Fibroblast of the aortic adventitia (primary cell): ENCODE results near the gene FMNL3. TPM values are rescaled to one million over a fixed set of nuclear protein-coding genes. Genes with fewer than 3 reads are reported as not detected.

ENCODE experiments used
- DNase-seq: peaks from one replicate; pipeline ENCODE4 v3.0.0-alpha.2; 2010; ENCODE audit warnings: low read depth
- H3K4me3 ChIP-seq: 2 replicates; pipeline ENCODE4 v1.5.1; 2011; ENCODE audit warnings: low read depth, mild to moderate bottlenecking, control low read depth, low read length, moderate library complexity
- total RNA-seq: library from RNA; depleted of rRNA; stranded (reverse); fragments of >200 nt; gene quantifications from 2 replicates; pipeline ENCODE4 v1.2.3, GENCODE V29; 2012; ENCODE audit warnings: low replicate concordance
- TF ChIP-seq, protein P1 (sequence below): IDR thresholded peaks from 2 replicates; pipeline ENCODE4 v1.5.1; 2011; ENCODE audit warnings: mild to moderate bottlenecking, low read length, control low read depth, inconsistent platforms; ENCODE audit not compliant: insufficient read depth

FMNL3 gene
- total RNA-seq, 1 donor = 20.8 TPM

DNA sequence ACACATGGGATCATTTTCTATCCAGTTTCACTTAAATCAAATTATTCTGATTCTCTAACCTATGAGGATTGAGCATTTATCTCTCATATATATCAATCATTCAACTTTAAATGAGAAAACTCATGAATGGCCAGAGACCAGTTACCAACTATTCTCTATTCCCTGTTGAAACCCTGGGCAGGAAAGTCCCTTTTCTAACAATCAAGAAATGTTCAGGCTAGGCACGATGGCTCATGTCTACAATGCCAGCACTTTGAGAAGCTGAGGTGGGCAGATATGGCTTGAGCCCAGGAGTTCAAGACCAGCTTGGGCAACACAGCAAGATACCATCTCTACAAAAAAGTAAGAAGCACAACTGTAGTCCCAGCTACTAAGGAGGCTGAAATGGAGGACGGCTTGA lies 18.0 kb downstream of the FMNL3 start:
- H3K4me3 ChIP-seq = no peak overlapping the region
- TF ChIP-seq, protein P1, sequence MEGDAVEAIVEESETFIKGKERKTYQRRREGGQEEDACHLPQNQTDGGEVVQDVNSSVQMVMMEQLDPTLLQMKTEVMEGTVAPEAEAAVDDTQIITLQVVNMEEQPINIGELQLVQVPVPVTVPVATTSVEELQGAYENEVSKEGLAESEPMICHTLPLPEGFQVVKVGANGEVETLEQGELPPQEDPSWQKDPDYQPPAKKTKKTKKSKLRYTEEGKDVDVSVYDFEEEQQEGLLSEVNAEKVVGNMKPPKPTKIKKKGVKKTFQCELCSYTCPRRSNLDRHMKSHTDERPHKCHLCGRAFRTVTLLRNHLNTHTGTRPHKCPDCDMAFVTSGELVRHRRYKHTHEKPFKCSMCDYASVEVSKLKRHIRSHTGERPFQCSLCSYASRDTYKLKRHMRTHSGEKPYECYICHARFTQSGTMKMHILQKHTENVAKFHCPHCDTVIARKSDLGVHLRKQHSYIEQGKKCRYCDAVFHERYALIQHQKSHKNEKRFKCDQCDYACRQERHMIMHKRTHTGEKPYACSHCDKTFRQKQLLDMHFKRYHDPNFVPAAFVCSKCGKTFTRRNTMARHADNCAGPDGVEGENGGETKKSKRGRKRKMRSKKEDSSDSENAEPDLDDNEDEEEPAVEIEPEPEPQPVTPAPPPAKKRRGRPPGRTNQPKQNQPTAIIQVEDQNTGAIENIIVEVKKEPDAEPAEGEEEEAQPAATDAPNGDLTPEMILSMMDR = no peak
- DNase-seq = no peak

DNA sequence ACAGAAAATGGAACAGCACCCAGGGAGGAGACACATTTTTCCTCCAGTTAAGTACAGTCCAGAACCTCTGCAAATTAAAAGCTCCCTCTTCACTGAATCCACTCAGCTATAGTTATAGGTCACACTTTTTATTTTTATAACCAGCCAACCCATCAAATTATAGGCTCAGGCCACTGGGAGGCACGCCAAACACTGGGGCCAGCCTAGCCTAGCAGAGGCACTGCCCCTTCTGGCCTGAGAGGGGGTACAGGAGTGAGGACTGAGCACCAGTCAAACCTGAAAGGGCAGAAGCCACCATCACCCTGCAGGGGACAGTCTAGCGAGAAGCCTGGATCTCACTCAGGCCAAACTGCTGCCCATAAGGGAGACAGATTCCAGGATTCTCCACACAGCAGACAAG lies 19.3 kb downstream of the FMNL3 start:
- H3K4me3 ChIP-seq = no peak overlapping the region
- TF ChIP-seq, protein P1 = no peak
- no peak for DNase-seq

DNA sequence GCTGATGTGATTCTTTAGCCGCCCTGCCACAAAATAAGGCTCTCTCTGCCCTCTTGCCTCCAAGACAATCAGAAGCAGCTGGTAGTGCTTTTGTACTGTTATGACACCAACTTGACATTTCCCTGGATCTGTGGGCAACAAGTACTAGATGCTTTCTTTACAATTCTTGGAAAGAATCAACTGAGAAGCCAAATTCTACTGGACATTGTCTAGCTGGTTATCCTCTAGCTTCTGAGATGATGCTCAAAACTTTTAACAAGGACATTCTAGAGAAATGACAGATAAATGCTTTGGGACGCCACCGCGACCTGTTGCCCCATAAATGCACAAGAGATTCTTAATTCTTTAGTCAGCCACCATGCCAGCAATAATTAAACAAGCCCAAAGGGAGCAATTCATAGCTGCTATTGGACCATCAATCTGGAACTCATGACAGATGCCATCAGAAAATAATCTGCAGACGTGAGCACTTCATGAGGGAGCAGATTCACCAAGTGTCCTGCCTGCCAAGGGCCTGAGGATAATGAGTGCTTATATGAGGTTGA lies 22.8 kb downstream of the FMNL3 start:
- DNase-seq = no peak
- TF ChIP-seq, protein P1 = no peak
- H3K4me3 ChIP-seq = no peak overlapping the region

DNA sequence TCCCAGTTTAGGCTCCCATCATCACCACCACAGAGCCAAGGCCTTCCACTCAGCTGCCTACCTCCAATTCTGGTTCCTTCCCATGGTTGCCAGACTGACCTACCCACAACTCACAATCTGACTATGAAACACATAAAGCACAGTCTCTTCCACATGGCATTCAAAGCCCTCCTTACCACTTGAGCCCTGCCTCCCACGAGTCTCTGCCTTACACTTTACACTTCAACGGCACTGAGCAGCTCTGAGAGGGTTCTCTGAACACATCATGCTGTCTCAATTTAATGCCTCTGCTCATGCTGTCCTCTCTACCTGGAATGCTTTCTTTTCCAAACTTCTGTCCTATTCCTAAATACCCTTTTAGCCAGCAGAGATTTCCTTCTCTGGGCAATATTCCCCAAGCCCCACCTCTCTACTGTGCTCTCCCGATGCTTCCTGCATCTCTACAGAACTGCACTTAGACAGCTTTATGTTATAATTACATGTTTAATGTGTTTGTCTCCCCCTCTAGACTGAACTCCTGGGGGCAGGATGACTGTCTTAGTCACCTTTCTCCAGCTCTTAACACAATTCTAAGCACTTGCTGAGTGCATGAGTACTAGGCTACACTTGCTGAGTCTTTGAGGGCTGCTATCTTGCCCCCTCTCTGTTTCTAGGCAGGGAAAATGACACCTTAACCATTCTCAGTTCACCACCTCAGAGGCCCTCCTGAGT lies 23.5 kb downstream of the FMNL3 start:
- TF ChIP-seq, protein P1 = no peak
- no peak for DNase-seq
- no peak overlapping the region for H3K4me3 ChIP-seq

DNA sequence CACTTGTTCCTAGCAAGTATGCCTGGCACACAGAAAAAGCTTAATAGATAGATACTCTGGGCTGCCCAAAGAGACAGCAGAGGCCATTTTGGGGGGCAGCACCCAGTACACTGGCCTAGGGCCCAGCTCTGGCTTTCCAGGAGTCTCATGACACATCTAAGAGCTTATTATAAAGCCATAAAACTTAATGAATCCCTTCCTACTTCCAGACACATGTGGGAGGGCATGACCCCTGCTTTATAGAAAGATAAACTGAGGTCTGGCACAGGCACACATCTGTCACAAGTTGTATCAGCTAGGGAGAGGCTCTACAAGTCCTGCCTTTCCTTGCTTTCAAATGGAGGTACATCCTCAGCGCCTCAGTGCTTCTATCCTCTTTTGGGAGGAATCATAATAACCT lies 27.1 kb downstream of the FMNL3 start:
- no peak overlapping the region for H3K4me3 ChIP-seq
- DNase-seq = no peak
- TF ChIP-seq, protein P1 = no peak

DNA sequence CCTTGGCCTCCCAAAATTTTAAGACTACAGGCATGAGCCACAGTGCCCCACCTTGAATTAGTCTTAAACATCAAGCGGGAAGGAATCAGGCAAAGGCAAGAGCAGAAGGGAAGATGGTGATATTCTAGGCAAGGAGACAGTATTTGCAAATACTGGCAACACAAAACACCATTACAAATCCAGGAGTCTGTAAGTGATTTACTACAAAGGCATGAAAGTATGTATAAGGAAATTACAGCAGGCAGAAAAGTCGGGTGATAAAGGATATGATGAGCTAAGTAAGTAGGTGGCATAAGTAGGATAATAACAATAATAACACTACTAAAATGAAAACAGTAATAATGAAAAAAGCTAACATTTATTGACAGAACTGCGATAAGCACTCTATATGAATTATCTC lies 28.5 kb downstream of the FMNL3 start:
- H3K4me3 ChIP-seq = no peak overlapping the region
- TF ChIP-seq, protein P1 = no peak
- DNase-seq = no peak
